Limb (tissue), 2 donors: Measurements from ENCODE around the gene TMTC2.
A peak's percentile ranks its signal among the peaks of the same experiment; 100 is the strongest.

Experiments used
- DNase-seq, 2 donors: peaks; one replicate each; pipeline ENCODE4 v3.0.0-alpha.2; 2016; ENCODE audit errors: extremely low spot score in 2 of 2

The TMTC2 gene

GRCh38 chr12:82952946-82953345 lies 266.2 kb downstream of the TMTC2 start:
- DNase-seq = no peak

- no peak for DNase-seq
These were observed 266.7 kb downstream of the TMTC2 start for GRCh38 chr12:82953397-82953796.

- DNase-seq = no peak
These were observed 267.4 kb downstream of the TMTC2 start for GRCh38 chr12:82954064-82954463.

- DNase-seq = no peak
These were observed 267.9 kb downstream of the TMTC2 start for GRCh38 chr12:82954572-82954971.

GRCh38 chr12:82955043-82955442 lies 268.3 kb downstream of the TMTC2 start:
- DNase-seq = no peak

- no peak for DNase-seq
These were observed 272.3 kb downstream of the TMTC2 start for GRCh38 chr12:82958966-82959365.

- DNase-seq = no peak
These were observed 273.1 kb downstream of the TMTC2 start for GRCh38 chr12:82959821-82960220.

- DNase-seq = no peak
These were observed 275.1 kb downstream of the TMTC2 start for GRCh38 chr12:82961835-82962234.

GRCh38 chr12:82963956-82964355 lies 277.2 kb downstream of the TMTC2 start:
- no peak for DNase-seq

- DNase-seq = peak in 1 of 2 donors; percentile 21
These were observed 277.7 kb downstream of the TMTC2 start for GRCh38 chr12:82964446-82964845.

GRCh38 chr12:82966001-82966559 lies 279.4 kb downstream of the TMTC2 start:
- DNase-seq = no peak

GRCh38 chr12:82968631-82969367 lies 282.1 kb downstream of the TMTC2 start:
- DNase-seq = no peak

- DNase-seq = no peak
These were observed 283.9 kb downstream of the TMTC2 start for GRCh38 chr12:82970614-82971013.

- DNase-seq = no peak
These were observed 284.9 kb downstream of the TMTC2 start for GRCh38 chr12:82971584-82971983.

GRCh38 chr12:82972624-82973023 lies 285.9 kb downstream of the TMTC2 start:
- no peak for DNase-seq

- no peak for DNase-seq
These were observed 286.9 kb downstream of the TMTC2 start for GRCh38 chr12:82973592-82973991.

GRCh38 chr12:82981150-82981549 lies 294.4 kb downstream of the TMTC2 start:
- DNase-seq = no peak

GRCh38 chr12:82994117-82994516 lies 307.4 kb downstream of the TMTC2 start:
- DNase-seq = no peak

- no peak for DNase-seq
These were observed 309.6 kb downstream of the TMTC2 start for GRCh38 chr12:82996168-82996812.

- no peak for DNase-seq
These were observed 311.8 kb downstream of the TMTC2 start for GRCh38 chr12:82998509-82998908.

- no peak for DNase-seq
These were observed 316.3 kb downstream of the TMTC2 start for GRCh38 chr12:83003026-83003425.

GRCh38 chr12:83005534-83006197 lies 319.0 kb downstream of the TMTC2 start:
- DNase-seq = no peak
